ENCODE data around the gene HTT. TPM values are rescaled to one million over a fixed set of nuclear protein-coding genes. Genes with fewer than 3 reads are reported as not detected.

The HTT gene
- total RNA-seq, 4 donors from 2014 or later = 50.1 to 192 (median 81.0) TPM

- no peak for DNase-seq (ENCODE audit: low spot score in 2 of 2)
- Histone ChIP-seq H3K36me3 (peaks cover 75% of the 10 kb centered on the region), H3K9me3 (no peaks in the 10 kb centered on the region), H3K4me1 (no peaks in the 10 kb centered on the region), H3K4me3 (no peak overlapping the region), H3K27ac (no peak overlapping the region), H3K27me3 (no peaks in the 10 kb centered on the region)
- WGBS = 88% methylated on average over 8 of the region's 8 CpGs
- TF ChIP-seq EP300 (IDR thresholded peaks at IDR 0.05) = no peak
- no peak for TF ChIP-seq POLR2AphosphoS5 (IDR thresholded peaks at IDR 0.05)
- TF ChIP-seq CTCF (IDR thresholded peaks at IDR 0.05) = no peak
- no peak for TF ChIP-seq POLR2A (IDR thresholded peaks at IDR 0.05)
Measured at GRCh38 chr4:3118312-3118711, 43.8 kb downstream of the HTT start.

- no peaks in the 10 kb centered on the region for H3K27me3 ChIP-seq
- no peak for DNase-seq (ENCODE audit: low spot score in 2 of 2)
- WGBS = 71% methylated on average over 2 of the region's 2 CpGs
- no peak overlapping the region for H3K4me3 ChIP-seq
- H3K36me3 ChIP-seq = peaks cover 77% of the 10 kb centered on the region
- H3K9me3 ChIP-seq = no peaks in the 10 kb centered on the region
- H3K4me1 ChIP-seq = no peaks in the 10 kb centered on the region
- no peak for TF ChIP-seq EP300 (IDR thresholded peaks at IDR 0.05)
- TF ChIP-seq POLR2AphosphoS5 (IDR thresholded peaks at IDR 0.05) = no peak
- no peak overlapping the region for H3K27ac ChIP-seq
Measured at GRCh38 chr4:3119464-3119863, 45.0 kb downstream of the HTT start.

GRCh38 chr4:3121110-3121509 lies 46.6 kb downstream of the HTT start:
- Histone ChIP-seq H3K9me3 (no peaks in the 10 kb centered on the region), H3K36me3 (peaks cover 70% of the 10 kb centered on the region), H3K27ac (no peak overlapping the region), H3K4me3 (no peak overlapping the region), H3K27me3 (no peaks in the 10 kb centered on the region), H3K4me1 (no peaks in the 10 kb centered on the region)
- TF ChIP-seq EP300 (IDR thresholded peaks at IDR 0.05) (no peak), POLR2A (IDR thresholded peaks at IDR 0.05) (no peak), POLR2AphosphoS5 (IDR thresholded peaks at IDR 0.05) (no peak), CTCF (IDR thresholded peaks at IDR 0.05) (no peak)
- WGBS = 96% methylated on average over 9 of the region's 9 CpGs
- DNase-seq (ENCODE audit: low spot score in 2 of 2) = no peak

GRCh38 chr4:3121596-3121995 lies 47.1 kb downstream of the HTT start:
- peaks cover 70% of the 10 kb centered on the region for H3K36me3 ChIP-seq

GRCh38 chr4:3122081-3122563 lies 47.6 kb downstream of the HTT start:
- no peak for DNase-seq (ENCODE audit: low spot score in 2 of 2)
- no peak for TF ChIP-seq POLR2A (IDR thresholded peaks at IDR 0.05)
- no peak for TF ChIP-seq POLR2AphosphoS5 (IDR thresholded peaks at IDR 0.05)
- 67% methylated on average over 9 of the region's 9 CpGs for WGBS
- Histone ChIP-seq H3K36me3 (peaks cover 70% of the 10 kb centered on the region), H3K9me3 (no peaks in the 10 kb centered on the region), H3K4me3 (no peak overlapping the region), H3K27ac (no peak overlapping the region), H3K4me1 (no peaks in the 10 kb centered on the region), H3K27me3 (no peaks in the 10 kb centered on the region)

More at GRCh38 chr4:3121596-3121995, 47.1 kb downstream of the HTT start:
- Histone ChIP-seq H3K4me3 (no peak overlapping the region), H3K4me1 (no peaks in the 10 kb centered on the region), H3K9me3 (no peaks in the 10 kb centered on the region), H3K27me3 (no peaks in the 10 kb centered on the region), H3K27ac (no peak overlapping the region)
- TF ChIP-seq POLR2A (IDR thresholded peaks at IDR 0.05) (no peak), EP300 (IDR thresholded peaks at IDR 0.05) (no peak), CTCF (IDR thresholded peaks at IDR 0.05) (no peak), POLR2AphosphoS5 (IDR thresholded peaks at IDR 0.05) (no peak)
- no peak for DNase-seq (ENCODE audit: low spot score in 2 of 2)
- 100% methylated on average over 2 of the region's 2 CpGs for WGBS

GRCh38 chr4:3123181-3123671 lies 48.7 kb downstream of the HTT start:
- H3K4me3 ChIP-seq = no peak overlapping the region
- H3K36me3 ChIP-seq = peaks cover 73% of the 10 kb centered on the region
- no peaks in the 10 kb centered on the region for H3K9me3 ChIP-seq
- WGBS = 66% methylated on average over 3 of the region's 3 CpGs
- no peaks in the 10 kb centered on the region for H3K27me3 ChIP-seq
- H3K4me1 ChIP-seq = no peaks in the 10 kb centered on the region
- DNase-seq (ENCODE audit: low spot score in 2 of 2) = no peak
- TF ChIP-seq CTCF (IDR thresholded peaks at IDR 0.05) = no peak
- TF ChIP-seq POLR2A (IDR thresholded peaks at IDR 0.05) = no peak
- TF ChIP-seq POLR2AphosphoS5 (IDR thresholded peaks at IDR 0.05) = no peak
- H3K27ac ChIP-seq = no peak overlapping the region

Data from suprapubic skin (tissue), 4 donors.